Tibial nerve (tissue), 4 donors: ENCODE results near the gene CORO2B.
"Not testable (repeated sequence)": the region's sequence is repeated elsewhere in the genome, so short reads cannot be mapped to it uniquely, and the experiment has no call there.

ENCODE experiments used
- CTCF ChIP-seq, 5 experiments: fragments of 200-600 bp in 3 of 5; fragments of 450-650 bp in 2 of 5; sonication (generic) in 3 of 5; IDR thresholded peaks; one replicate each; pipeline ENCODE4 v1.5.1; 2016 to 2019; ENCODE audit warnings: antibody characterized with exemption in 5 of 5, mild to moderate bottlenecking in 3 of 5, moderate library complexity in 2 of 5
- EP300 ChIP-seq, 2 donors: sonication (generic); formaldehyde crosslinking; IDR thresholded peaks; one replicate each; pipeline ENCODE4 v1.6.1; 2017; ENCODE audit warnings: antibody characterized with exemption in 2 of 2, mild to moderate bottlenecking in 1 of 2

- TF ChIP-seq CTCF, EP300 (IDR thresholded peaks at IDR 0.05): not testable (repeated sequence)
Measured at GRCh38 chr15:68680756-68681155, 102.0 kb downstream of the CORO2B start.
